HL-60 (cell line): ENCODE results near the gene DCTD.

Experiments
- DNase-seq, 2 experiments: peaks; one replicate each; pipeline ENCODE4 v3.0.0-alpha.2; 2010 to 2020; ENCODE audit warnings: low read depth in 1 of 2, low spot score in 1 of 2
- H3K27ac ChIP-seq: fragments of 250-450 bp; sonication (Bioruptor Pico); replicated peaks from 2 replicates; pipeline ENCODE4 v1.5.1; 2020; ENCODE audit warnings: mild to moderate bottlenecking, moderate library complexity
- H3K27me3 ChIP-seq: fragments of 250-450 bp; sonication (Bioruptor Pico); 2 replicates; pipeline ENCODE4 v1.5.1; 2021; ENCODE audit warnings: mild to moderate bottlenecking, moderate library complexity; ENCODE audit not compliant: insufficient read depth, poor library complexity, severe bottlenecking
- H3K4me3 ChIP-seq: replicated peaks from 2 replicates; pipeline ENCODE4 v1.5.1; 2011; ENCODE audit warnings: mild to moderate bottlenecking, control low read depth, low read length; ENCODE audit not compliant: insufficient read depth
- GABPA ChIP-seq: IDR thresholded peaks from 2 replicates; pipeline ENCODE4 v1.6.1; 2012; ENCODE audit warnings: low read depth
- POLR2AphosphoS5 ChIP-seq: IDR thresholded peaks from 2 replicates; pipeline ENCODE4 v1.6.1; 2012; ENCODE audit warnings: low read depth
- SPI1 ChIP-seq: IDR thresholded peaks from 2 replicates; pipeline ENCODE4 v1.6.1; 2012; ENCODE audit warnings: low read depth, mild to moderate bottlenecking, borderline replicate concordance
- TF ChIP-seq, protein P1 (sequence below): IDR thresholded peaks from one replicate; pipeline ENCODE4 v1.5.1; 2011; ENCODE audit warnings: low read length, control low read depth, inconsistent platforms; ENCODE audit not compliant: insufficient read depth
- TF ChIP-seq, protein P2 (sequence below): IDR thresholded peaks from 2 replicates; pipeline ENCODE4 v1.6.1; 2012; ENCODE audit warnings: low read depth; ENCODE audit not compliant: insufficient replicate concordance

The DCTD gene

DNA sequence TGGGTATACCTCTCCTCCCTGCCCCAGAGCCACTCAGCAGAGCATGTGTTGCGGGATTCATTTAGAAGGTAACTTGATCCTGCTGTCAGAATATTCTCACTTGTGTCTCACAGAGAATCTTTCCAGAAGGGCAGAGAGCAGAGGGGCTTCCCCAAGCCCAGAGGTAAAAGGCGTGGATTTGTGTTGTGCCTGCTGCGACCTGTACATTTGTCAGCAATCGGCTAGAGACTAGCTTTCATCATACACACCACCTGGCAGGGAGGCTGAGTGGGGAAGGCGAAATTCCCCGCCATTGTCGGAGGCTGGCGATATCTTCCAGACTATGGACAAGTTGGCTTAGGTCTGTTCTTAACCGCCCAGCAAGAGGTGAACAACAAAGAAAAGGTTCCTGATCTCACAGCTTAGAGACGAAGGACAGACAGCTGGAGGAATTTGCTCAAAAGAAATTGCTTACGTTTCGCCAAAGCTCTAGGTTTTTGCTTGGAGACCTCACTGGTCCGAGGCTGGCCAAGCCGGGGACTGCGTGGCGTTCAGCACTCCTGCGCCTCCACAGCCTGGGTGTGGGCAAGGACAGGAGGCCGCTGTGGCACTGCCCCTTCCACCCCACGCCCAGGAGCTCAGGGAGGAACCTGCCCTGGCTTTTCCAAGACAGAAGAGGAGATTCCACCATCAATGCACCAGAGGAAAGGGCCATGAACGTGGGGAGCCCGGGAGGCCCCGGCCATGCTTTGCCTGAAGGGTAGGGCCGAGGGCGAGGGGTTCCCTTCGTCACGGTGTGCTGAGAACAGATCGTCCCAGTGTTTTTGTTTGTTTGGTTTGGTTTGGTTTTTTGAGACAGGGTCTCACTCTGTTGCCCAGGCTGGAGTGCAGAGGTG, 69.4 kb downstream of the DCTD start:
- TF ChIP-seq, protein P1, sequence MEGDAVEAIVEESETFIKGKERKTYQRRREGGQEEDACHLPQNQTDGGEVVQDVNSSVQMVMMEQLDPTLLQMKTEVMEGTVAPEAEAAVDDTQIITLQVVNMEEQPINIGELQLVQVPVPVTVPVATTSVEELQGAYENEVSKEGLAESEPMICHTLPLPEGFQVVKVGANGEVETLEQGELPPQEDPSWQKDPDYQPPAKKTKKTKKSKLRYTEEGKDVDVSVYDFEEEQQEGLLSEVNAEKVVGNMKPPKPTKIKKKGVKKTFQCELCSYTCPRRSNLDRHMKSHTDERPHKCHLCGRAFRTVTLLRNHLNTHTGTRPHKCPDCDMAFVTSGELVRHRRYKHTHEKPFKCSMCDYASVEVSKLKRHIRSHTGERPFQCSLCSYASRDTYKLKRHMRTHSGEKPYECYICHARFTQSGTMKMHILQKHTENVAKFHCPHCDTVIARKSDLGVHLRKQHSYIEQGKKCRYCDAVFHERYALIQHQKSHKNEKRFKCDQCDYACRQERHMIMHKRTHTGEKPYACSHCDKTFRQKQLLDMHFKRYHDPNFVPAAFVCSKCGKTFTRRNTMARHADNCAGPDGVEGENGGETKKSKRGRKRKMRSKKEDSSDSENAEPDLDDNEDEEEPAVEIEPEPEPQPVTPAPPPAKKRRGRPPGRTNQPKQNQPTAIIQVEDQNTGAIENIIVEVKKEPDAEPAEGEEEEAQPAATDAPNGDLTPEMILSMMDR: no peak
- DNase-seq: no peak
- no peak overlapping the region for H3K4me3 ChIP-seq

DNA sequence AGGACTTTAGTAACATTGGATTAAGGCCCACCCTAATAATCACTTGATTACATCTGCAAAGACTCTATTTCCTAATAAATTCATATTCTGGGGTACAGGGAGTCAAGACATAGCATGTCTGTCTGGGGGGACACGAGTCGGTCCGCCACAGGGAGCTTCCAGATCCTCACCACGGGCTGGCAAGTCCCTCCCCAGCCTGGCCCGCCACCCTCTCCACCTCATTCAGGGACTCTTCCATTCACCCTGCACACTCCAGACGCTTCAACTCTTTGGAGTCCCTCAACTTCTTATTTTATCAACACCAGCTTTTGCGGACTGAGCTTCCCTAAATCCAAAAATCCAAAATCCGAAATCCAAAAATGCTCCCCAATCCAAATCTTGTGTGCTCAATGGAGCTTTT, 71.2 kb downstream of the DCTD start:
- no peak for TF ChIP-seq GABPA
- no peak for TF ChIP-seq SPI1
- no peak for DNase-seq
- Histone ChIP-seq H3K27me3 (no peaks in the 10 kb centered on the region), H3K4me3 (no peak overlapping the region), H3K27ac (no peak overlapping the region)

More for the DNA sequence above, 69.4 kb downstream of the DCTD start:
- H3K27ac ChIP-seq: no peak overlapping the region
- no peaks in the 10 kb centered on the region for H3K27me3 ChIP-seq

DNA sequence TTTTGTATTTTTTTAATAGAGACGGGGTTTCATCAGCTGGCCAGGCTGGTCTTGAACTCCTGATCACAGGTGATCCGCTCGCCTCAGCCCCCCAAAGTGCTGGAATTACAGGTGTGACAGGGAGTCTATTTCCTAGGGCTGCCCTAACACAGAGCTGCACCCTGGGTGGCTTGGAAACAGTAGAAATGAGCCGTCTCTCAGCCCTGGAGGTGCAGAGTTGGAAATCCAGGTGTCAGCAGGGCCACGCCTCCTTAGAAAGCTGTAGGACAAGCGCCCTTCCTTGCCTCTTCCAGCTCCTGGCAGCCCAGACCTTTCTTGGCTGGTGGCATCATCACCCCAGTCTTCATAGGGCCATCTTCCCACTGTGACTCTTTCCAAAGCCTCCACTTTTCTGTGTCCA, 71.6 kb downstream of the DCTD start:
- Histone ChIP-seq H3K4me3 (no peak overlapping the region), H3K27ac (no peak overlapping the region), H3K27me3 (no peaks in the 10 kb centered on the region)
- TF ChIP-seq, protein P1: no peak
- TF ChIP-seq GABPA (no peak), POLR2AphosphoS5 (no peak), SPI1 (no peak)
- TF ChIP-seq, protein P2, sequence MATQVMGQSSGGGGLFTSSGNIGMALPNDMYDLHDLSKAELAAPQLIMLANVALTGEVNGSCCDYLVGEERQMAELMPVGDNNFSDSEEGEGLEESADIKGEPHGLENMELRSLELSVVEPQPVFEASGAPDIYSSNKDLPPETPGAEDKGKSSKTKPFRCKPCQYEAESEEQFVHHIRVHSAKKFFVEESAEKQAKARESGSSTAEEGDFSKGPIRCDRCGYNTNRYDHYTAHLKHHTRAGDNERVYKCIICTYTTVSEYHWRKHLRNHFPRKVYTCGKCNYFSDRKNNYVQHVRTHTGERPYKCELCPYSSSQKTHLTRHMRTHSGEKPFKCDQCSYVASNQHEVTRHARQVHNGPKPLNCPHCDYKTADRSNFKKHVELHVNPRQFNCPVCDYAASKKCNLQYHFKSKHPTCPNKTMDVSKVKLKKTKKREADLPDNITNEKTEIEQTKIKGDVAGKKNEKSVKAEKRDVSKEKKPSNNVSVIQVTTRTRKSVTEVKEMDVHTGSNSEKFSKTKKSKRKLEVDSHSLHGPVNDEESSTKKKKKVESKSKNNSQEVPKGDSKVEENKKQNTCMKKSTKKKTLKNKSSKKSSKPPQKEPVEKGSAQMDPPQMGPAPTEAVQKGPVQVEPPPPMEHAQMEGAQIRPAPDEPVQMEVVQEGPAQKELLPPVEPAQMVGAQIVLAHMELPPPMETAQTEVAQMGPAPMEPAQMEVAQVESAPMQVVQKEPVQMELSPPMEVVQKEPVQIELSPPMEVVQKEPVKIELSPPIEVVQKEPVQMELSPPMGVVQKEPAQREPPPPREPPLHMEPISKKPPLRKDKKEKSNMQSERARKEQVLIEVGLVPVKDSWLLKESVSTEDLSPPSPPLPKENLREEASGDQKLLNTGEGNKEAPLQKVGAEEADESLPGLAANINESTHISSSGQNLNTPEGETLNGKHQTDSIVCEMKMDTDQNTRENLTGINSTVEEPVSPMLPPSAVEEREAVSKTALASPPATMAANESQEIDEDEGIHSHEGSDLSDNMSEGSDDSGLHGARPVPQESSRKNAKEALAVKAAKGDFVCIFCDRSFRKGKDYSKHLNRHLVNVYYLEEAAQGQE: no peak
- no peak for DNase-seq

DNA sequence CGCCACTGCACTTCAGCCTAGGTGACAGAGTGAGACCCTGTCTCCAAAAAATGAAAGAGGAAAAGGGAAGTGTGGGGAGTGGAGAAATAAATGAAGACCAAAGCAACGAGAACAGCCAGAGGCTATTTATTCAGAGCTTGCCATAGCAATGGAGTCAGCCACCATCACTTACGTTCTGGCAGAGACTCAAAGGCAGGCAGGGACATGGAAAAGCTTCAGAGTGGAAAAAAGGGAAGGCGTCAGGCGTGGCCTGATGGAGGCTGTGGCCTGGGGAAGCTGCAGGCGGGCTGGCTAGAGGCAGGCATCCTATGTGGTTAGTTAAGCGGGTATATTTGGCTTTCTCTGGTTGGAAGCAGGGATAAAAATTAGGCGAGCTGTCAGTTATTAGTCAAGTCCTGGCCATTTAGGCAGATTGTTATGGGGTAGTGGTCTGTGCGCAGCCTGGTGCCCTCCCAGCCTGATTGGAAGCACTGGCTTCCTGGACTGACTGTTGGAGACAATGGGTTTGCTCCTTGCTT, 73.3 kb downstream of the DCTD start:
- TF ChIP-seq SPI1 (no peak), GABPA (no peak), POLR2AphosphoS5 (no peak)
- TF ChIP-seq, protein P1: no peak
- TF ChIP-seq, protein P2: no peak
- no peak for DNase-seq
- no peak overlapping the region for H3K4me3 ChIP-seq
- no peaks in the 10 kb centered on the region for H3K27me3 ChIP-seq
- no peak overlapping the region for H3K27ac ChIP-seq
